ENCODE measurements around the gene STAC. TPM values are rescaled to one million over a fixed set of nuclear protein-coding genes. Genes with fewer than 3 reads are reported as not detected.

STAC gene
- total RNA-seq, 1 donor from 2014 or later: 7.1 TPM

DNA sequence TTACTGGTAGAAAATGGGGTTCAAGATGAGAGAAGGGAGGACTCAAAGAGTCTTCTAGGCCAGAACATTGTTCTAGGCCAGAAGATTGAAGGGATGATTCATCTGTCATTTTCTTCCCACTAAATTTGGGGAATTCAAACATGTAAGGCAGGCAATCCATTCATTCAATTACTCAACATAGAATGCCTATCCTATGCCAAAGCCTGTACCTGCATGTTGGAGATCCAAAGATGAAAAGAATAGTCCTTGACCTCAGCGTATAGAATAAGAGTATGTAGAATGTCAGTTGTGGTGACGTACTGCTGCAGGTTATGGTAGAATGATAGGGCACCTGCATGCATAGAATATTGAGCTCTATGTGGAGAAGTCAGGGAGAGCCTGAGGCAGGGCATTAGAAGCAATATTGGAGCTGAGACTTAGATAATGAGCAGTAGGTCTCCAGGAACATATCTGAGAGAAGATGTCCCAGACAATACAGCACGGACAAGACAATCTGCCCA lies 49.7 kb downstream of the STAC start:
- no peak overlapping the region for H3K4me2 ChIP-seq (ENCODE audit: low read length)
- TF ChIP-seq EZH2 (IDR thresholded peaks at IDR 0.05; ENCODE audit: insufficient read depth, low read length): no peak
- TF ChIP-seq, protein P1, sequence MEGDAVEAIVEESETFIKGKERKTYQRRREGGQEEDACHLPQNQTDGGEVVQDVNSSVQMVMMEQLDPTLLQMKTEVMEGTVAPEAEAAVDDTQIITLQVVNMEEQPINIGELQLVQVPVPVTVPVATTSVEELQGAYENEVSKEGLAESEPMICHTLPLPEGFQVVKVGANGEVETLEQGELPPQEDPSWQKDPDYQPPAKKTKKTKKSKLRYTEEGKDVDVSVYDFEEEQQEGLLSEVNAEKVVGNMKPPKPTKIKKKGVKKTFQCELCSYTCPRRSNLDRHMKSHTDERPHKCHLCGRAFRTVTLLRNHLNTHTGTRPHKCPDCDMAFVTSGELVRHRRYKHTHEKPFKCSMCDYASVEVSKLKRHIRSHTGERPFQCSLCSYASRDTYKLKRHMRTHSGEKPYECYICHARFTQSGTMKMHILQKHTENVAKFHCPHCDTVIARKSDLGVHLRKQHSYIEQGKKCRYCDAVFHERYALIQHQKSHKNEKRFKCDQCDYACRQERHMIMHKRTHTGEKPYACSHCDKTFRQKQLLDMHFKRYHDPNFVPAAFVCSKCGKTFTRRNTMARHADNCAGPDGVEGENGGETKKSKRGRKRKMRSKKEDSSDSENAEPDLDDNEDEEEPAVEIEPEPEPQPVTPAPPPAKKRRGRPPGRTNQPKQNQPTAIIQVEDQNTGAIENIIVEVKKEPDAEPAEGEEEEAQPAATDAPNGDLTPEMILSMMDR (IDR thresholded peaks at IDR 0.05; ENCODE audit: insufficient read depth, low read depth, low read length): no peak
- H3K27ac ChIP-seq (ENCODE audit: low read depth, low read length): no peak overlapping the region
- FAIRE-seq: no peak
- Mint-ChIP-seq H3K36me3 (ENCODE audit: low read depth, unreplicated experiment) (peaks cover 3% of the 10 kb centered on the region), H3K4me1 (ENCODE audit: low read depth, unreplicated experiment) (no peaks in the 10 kb centered on the region), H3K27me3 (ENCODE audit: low read depth, unreplicated experiment) (no peaks in the 10 kb centered on the region), H3K27ac (ENCODE audit: unreplicated experiment) (no peak overlapping the region), H3K9me3 (ENCODE audit: unreplicated experiment) (no peaks in the 10 kb centered on the region), H3K4me3 (ENCODE audit: unreplicated experiment) (no peak overlapping the region)
- H3K36me3 ChIP-seq (ENCODE audit: insufficient read depth, low read length): no peaks in the 10 kb centered on the region
- no peak overlapping the region for H3K4me3 ChIP-seq (ENCODE audit: insufficient read depth, low read depth, low read length)
- no peaks in the 10 kb centered on the region for H4K20me1 ChIP-seq (ENCODE audit: insufficient read depth, low read length)
- no peak overlapping the region for H3K9ac ChIP-seq (ENCODE audit: low read length)
- no peak overlapping the region for H2AFZ ChIP-seq (ENCODE audit: low read depth, low read length)
- H3K27me3 ChIP-seq (ENCODE audit: insufficient read depth, low read length): no peaks in the 10 kb centered on the region
- H3K79me2 ChIP-seq (ENCODE audit: insufficient read depth, low read length): no peaks in the 10 kb centered on the region
- H3K4me1 ChIP-seq (ENCODE audit: insufficient read depth, low read length): peaks cover 7% of the 10 kb centered on the region
- no peaks in the 10 kb centered on the region for H3K9me3 ChIP-seq (ENCODE audit: insufficient read depth, low read depth, low read length)
- DNase-seq (ENCODE audit: low read depth): no peak

DNA sequence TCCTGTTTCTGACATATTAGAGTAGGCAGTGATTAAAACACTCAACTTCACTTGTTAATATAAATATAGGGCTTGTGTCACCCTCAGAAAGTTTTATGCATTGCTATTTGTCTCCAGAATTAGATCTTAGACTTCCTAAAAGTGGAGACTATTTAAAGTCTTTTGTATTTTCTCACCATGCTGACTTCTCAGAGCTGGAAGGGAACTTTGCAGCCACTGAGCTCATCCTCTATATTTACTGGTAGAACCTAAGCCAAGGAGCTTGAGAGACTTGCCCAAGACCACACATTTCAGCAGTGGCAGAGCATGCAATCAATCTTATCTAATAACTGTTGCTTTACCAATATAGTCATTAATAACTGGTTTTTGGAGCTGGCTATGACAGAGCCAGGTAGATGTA lies 53.2 kb downstream of the STAC start:
- no peaks in the 10 kb centered on the region for H3K27me3 ChIP-seq (ENCODE audit: insufficient read depth, low read length)
- H3K4me1 Mint-ChIP-seq (ENCODE audit: low read depth, unreplicated experiment): no peaks in the 10 kb centered on the region
- DNase-seq (ENCODE audit: low read depth): no peak
- no peaks in the 10 kb centered on the region for H4K20me1 ChIP-seq (ENCODE audit: insufficient read depth, low read length)
- no peaks in the 10 kb centered on the region for H3K79me2 ChIP-seq (ENCODE audit: insufficient read depth, low read length)
- peaks cover 3% of the 10 kb centered on the region for H3K36me3 Mint-ChIP-seq (ENCODE audit: low read depth, unreplicated experiment)
- H3K4me2 ChIP-seq (ENCODE audit: low read length): no peak overlapping the region
- H3K9me3 ChIP-seq (ENCODE audit: insufficient read depth, low read depth, low read length): no peaks in the 10 kb centered on the region
- no peaks in the 10 kb centered on the region for H3K9me3 Mint-ChIP-seq (ENCODE audit: unreplicated experiment)
- no peak overlapping the region for H3K9ac ChIP-seq (ENCODE audit: low read length)
- TF ChIP-seq, protein P1 (IDR thresholded peaks at IDR 0.05; ENCODE audit: insufficient read depth, low read depth, low read length): no peak
- no peak for TF ChIP-seq EZH2 (IDR thresholded peaks at IDR 0.05; ENCODE audit: insufficient read depth, low read length)
- no peaks in the 10 kb centered on the region for H3K27me3 Mint-ChIP-seq (ENCODE audit: low read depth, unreplicated experiment)
- H3K4me1 ChIP-seq (ENCODE audit: insufficient read depth, low read length): peaks cover 7% of the 10 kb centered on the region
- no peak for FAIRE-seq
- H3K4me3 Mint-ChIP-seq (ENCODE audit: unreplicated experiment): no peak overlapping the region
- no peak overlapping the region for H3K27ac Mint-ChIP-seq (ENCODE audit: unreplicated experiment)
- no peaks in the 10 kb centered on the region for H3K36me3 ChIP-seq (ENCODE audit: insufficient read depth, low read length)
- no peak overlapping the region for H3K4me3 ChIP-seq (ENCODE audit: insufficient read depth, low read depth, low read length)
- no peak overlapping the region for H3K27ac ChIP-seq (ENCODE audit: low read depth, low read length)
- no peak overlapping the region for H2AFZ ChIP-seq (ENCODE audit: low read depth, low read length)

DNA sequence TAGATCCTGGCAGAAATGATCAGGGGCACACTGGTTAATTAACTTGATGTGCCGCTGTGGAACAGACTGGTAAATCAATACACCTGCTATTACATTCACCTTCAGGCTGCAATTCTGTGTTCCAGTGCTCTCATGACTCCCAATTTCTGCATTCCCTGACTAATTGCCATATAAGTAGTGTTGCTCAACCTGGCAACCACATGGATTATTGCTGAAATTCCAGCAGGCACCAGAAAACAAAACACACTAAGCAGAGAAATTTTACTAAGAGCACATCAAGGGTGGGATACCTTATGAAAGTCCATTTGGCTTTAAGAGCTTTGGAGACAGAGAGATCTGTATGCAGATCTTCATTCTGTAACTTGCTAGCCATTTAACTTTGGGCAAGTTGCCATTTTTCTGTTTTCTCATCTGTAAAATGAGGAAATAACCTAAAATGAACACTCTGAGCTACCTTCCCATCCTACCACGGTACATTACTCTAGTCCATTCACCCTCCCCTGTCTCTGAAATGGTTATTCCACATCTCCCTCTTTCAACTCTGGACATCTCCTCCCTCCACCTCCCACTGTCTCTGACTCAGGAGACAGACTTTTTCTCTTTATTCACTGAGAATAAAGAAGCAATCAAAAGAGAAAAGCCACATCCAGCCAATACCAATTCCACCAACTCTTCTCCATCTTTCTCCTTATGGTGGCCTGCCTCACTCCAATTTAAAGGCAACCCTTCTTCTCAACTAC lies 54.6 kb downstream of the STAC start:
- H4K20me1 ChIP-seq (ENCODE audit: insufficient read depth, low read length): no peaks in the 10 kb centered on the region
- no peaks in the 10 kb centered on the region for H3K36me3 ChIP-seq (ENCODE audit: insufficient read depth, low read length)
- peaks cover 7% of the 10 kb centered on the region for H3K4me1 ChIP-seq (ENCODE audit: insufficient read depth, low read length)
- TF ChIP-seq EZH2 (IDR thresholded peaks at IDR 0.05; ENCODE audit: insufficient read depth, low read length): no peak
- no peaks in the 10 kb centered on the region for H3K4me1 Mint-ChIP-seq (ENCODE audit: low read depth, unreplicated experiment)
- no peaks in the 10 kb centered on the region for H3K27me3 Mint-ChIP-seq (ENCODE audit: low read depth, unreplicated experiment)
- H3K4me3 ChIP-seq (ENCODE audit: insufficient read depth, low read depth, low read length): no peak overlapping the region
- H3K4me3 Mint-ChIP-seq (ENCODE audit: unreplicated experiment): no peak overlapping the region
- peaks cover 3% of the 10 kb centered on the region for H3K36me3 Mint-ChIP-seq (ENCODE audit: low read depth, unreplicated experiment)
- no peaks in the 10 kb centered on the region for H3K9me3 Mint-ChIP-seq (ENCODE audit: unreplicated experiment)
- DNase-seq (ENCODE audit: low read depth): peak; percentile 49
- H2AFZ ChIP-seq (ENCODE audit: low read depth, low read length): no peak overlapping the region
- peak overlapping the region; percentile 13 for H3K4me2 ChIP-seq (ENCODE audit: low read length)
- H3K9me3 ChIP-seq (ENCODE audit: insufficient read depth, low read depth, low read length): no peaks in the 10 kb centered on the region
- H3K9ac ChIP-seq (ENCODE audit: low read length): no peak overlapping the region
- FAIRE-seq: no peak
- H3K27ac ChIP-seq (ENCODE audit: low read depth, low read length): no peak overlapping the region
- H3K79me2 ChIP-seq (ENCODE audit: insufficient read depth, low read length): no peaks in the 10 kb centered on the region
- H3K27ac Mint-ChIP-seq (ENCODE audit: unreplicated experiment): no peak overlapping the region
- H3K27me3 ChIP-seq (ENCODE audit: insufficient read depth, low read length): no peaks in the 10 kb centered on the region
